ENCODE data around the gene ENPP1.

DNA sequence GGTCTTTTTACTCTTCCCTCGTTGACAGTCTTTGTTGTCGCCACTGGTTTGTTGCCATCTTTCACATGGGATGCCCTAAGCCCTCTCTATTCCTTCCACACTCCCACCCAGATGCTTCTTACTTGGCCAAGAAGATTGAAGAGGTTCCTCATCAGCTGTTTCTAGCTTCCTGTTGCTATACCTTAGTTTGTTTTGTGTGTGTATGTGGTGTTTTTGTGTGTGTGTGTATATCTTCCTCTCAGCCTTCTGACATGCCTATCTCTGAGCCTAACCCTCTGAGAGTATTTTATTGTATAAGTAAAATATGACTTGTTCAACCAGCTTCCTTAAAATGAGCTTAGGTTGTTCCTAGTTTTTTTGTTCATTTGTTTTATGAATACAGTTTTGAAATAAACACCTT lies 35.9 kb downstream of the ENPP1 start:
- TF ChIP-seq SRF (IDR thresholded peaks at IDR 0.05; ENCODE audit: low read depth) (no peak), POLR2AphosphoS5 (IDR thresholded peaks at IDR 0.05; ENCODE audit: low read depth, low read length) (no peak), POLR2A (IDR thresholded peaks at IDR 0.05; ENCODE audit: borderline replicate concordance, extremely low read depth, insufficient read depth, insufficient read length) (no peak), EZH2 (IDR thresholded peaks at IDR 0.05) (no peak), JUND (IDR thresholded peaks at IDR 0.05) (no peak), TCF7L2 (IDR thresholded peaks at IDR 0.05; ENCODE audit: borderline replicate concordance, extremely low read depth, insufficient read depth, insufficient read length) (no peak), RAD21 (IDR thresholded peaks at IDR 0.05; ENCODE audit: low read depth) (no peak)
- TF ChIP-seq, protein P1, sequence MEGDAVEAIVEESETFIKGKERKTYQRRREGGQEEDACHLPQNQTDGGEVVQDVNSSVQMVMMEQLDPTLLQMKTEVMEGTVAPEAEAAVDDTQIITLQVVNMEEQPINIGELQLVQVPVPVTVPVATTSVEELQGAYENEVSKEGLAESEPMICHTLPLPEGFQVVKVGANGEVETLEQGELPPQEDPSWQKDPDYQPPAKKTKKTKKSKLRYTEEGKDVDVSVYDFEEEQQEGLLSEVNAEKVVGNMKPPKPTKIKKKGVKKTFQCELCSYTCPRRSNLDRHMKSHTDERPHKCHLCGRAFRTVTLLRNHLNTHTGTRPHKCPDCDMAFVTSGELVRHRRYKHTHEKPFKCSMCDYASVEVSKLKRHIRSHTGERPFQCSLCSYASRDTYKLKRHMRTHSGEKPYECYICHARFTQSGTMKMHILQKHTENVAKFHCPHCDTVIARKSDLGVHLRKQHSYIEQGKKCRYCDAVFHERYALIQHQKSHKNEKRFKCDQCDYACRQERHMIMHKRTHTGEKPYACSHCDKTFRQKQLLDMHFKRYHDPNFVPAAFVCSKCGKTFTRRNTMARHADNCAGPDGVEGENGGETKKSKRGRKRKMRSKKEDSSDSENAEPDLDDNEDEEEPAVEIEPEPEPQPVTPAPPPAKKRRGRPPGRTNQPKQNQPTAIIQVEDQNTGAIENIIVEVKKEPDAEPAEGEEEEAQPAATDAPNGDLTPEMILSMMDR (IDR thresholded peaks at IDR 0.05 in 2 of 3, conservative IDR thresholded peaks at IDR 0.05 in 1 of 3; ENCODE audit: borderline replicate concordance in 1 of 3, insufficient read depth in 1 of 3, low read depth in 2 of 3, low read length in 2 of 3), result no peak
- TF ChIP-seq, protein P2, sequence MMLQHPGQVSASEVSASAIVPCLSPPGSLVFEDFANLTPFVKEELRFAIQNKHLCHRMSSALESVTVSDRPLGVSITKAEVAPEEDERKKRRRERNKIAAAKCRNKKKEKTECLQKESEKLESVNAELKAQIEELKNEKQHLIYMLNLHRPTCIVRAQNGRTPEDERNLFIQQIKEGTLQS (IDR thresholded peaks at IDR 0.05), result no peak
- TF ChIP-seq, protein P3, sequence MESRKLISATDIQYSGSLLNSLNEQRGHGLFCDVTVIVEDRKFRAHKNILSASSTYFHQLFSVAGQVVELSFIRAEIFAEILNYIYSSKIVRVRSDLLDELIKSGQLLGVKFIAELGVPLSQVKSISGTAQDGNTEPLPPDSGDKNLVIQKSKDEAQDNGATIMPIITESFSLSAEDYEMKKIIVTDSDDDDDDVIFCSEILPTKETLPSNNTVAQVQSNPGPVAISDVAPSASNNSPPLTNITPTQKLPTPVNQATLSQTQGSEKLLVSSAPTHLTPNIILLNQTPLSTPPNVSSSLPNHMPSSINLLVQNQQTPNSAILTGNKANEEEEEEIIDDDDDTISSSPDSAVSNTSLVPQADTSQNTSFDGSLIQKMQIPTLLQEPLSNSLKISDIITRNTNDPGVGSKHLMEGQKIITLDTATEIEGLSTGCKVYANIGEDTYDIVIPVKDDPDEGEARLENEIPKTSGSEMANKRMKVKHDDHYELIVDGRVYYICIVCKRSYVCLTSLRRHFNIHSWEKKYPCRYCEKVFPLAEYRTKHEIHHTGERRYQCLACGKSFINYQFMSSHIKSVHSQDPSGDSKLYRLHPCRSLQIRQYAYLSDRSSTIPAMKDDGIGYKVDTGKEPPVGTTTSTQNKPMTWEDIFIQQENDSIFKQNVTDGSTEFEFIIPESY (IDR thresholded peaks at IDR 0.05; ENCODE audit: extremely low read depth, insufficient replicate concordance, low read length), result no peak

Data from HCT116 (cell line).